Daoy (cell line): ENCODE data around the gene DHRSX. TPM values are rescaled to one million over a fixed set of nuclear protein-coding genes. Genes with fewer than 3 reads are reported as not detected.
"Not testable (repeated sequence)": the region's sequence is repeated elsewhere in the genome, so short reads cannot be mapped to it uniquely, and the experiment has no call there.

Experiments used
- DNase-seq: peaks from one replicate; pipeline ENCODE4 v3.0.0-alpha.2; 2015; ENCODE audit warnings: low read depth
- total RNA-seq: library from RNA; depleted of rRNA; stranded (reverse); fragments of >200 nt; shearing (Covaris generic); gene quantifications from 2 replicates; pipeline ENCODE4 v1.2.3, GENCODE V29; 2014

The DHRSX gene
- total RNA-seq, 1 experiment from 2014 or later, result 12.3 TPM

DNA sequence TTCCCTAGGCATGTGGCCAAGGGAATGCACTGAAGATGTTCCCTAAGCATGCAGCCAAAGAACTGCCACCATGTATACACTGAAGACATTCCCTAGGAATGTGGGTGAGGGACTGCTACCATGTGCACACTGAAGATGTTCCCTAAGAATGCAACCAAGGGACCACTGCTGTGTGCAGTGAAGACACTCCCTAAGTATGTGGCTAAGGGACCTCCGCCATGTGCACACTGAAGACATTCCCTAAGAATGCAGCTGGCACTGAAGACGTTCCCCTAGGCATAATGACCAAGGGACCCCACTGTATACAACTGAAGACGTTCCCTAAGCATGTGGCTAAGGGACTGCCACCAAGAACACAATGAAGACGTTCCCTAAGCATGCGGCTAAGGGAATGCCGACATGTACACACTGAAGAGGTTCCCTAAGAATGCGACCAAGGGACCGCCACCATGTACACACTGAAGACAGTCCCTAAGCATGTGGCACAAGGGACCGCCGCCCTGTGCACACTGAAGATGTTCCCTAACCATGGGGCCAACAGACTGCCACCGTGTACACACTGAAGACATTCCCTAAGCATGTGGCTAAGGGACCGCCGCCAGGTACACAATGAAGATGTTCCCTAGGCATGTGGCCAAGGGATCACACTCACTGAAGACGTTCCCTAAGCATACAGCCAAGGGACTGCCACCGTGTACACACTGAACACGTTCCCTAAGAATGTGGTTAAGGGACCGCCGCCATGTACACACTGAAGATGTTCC lies 25.6 kb downstream of the DHRSX start:
- DNase-seq, result no peak

DNA sequence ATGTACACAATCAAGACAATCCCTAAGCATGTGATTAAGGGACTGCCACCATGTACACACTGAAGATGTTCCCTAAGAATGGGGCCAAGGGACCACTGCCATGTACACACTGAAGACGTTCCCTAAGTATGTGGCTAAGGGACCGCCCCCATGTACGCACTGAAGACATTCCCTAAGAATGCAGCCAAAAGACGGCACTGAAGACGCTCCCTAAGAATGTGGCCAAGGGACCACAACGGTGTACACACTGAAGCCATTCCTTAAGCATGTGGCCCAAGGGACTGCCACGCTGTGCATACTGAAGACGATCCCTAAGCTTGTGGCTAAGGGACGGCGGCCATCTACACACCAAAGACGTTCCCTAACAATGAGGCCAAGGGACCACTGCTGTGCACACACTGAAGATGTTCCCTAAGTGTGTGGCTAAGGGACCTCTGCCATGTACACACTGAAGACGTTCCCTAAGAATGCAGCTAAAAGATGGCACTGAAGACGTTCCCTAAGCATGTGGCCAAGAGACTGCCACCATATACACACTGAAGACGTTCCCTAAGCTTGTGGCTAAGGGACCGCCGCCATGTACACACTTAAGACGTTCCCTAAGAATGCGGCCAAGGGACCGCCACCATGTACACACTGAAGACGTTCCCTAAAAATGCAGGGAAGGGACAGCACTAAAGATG lies 26.4 kb downstream of the DHRSX start:
- DNase-seq, result no peak

GRCh38 chrX:2473064-2473463 lies 27.7 kb downstream of the DHRSX start:
- DNase-seq, result not testable (repeated sequence)

DNA sequence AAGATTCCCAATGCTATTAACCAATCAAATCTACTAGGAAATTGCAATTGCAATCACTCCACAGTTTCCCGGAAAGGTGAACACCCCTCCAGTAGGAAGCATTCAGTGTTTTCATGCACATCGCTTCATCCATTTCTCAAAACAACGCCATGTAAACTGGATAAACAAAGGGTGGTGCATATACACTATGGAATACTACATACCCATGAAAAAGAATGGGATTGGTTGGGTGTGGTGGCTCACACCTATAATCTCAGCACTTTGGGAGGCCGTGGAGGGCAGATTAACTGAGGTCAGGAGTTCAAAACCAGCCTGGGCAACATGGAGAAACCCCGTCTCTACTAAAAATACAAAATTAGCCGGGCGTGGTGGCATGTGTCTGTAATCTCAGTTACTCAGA lies 29.1 kb downstream of the DHRSX start:
- DNase-seq, result no peak

DNA sequence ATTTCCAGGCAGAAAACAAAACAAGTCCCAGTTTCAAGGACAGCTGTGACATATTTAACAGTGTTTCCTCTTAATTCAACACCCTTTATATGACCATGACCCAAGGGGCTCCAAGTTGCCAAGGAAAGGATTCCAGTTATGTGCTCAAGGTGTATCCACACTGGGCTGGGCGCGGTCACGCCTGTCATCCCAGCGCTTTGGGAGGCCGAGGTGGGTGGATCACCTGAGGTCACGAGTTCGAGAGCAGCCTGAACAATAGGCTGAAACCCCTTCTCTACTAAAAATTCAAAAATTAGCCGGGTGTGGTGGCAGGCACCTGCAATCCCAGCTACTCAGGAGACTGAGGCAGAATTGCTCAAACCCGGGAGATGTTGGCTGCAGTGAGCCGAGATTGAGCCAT lies 29.6 kb downstream of the DHRSX start:
- not testable (repeated sequence) for DNase-seq

DNA sequence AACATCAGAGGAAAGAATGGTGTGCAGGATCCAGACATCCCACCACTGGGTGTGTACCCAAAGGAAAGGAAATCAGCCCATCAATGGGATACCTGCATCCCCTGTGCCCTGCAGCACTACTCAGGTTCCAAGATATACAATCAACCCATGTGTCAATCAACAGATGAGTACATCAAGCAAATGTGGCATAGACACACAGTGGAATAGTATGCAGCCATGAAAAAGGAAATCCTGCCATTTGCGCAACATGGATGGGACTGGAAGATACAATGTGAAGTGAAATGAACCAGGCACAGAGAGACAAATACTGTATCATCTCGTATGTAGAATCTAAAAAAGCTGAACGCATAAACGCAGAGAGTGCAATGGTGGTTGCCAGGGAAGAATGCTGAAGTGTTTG lies 30.9 kb downstream of the DHRSX start:
- DNase-seq, result not testable (repeated sequence)

- no peak for DNase-seq
Measured at GRCh38 chrX:2469196-2469685, 31.5 kb downstream of the DHRSX start.

- no peak for DNase-seq
Measured at GRCh38 chrX:2468261-2469195, 32.2 kb downstream of the DHRSX start.

DNA sequence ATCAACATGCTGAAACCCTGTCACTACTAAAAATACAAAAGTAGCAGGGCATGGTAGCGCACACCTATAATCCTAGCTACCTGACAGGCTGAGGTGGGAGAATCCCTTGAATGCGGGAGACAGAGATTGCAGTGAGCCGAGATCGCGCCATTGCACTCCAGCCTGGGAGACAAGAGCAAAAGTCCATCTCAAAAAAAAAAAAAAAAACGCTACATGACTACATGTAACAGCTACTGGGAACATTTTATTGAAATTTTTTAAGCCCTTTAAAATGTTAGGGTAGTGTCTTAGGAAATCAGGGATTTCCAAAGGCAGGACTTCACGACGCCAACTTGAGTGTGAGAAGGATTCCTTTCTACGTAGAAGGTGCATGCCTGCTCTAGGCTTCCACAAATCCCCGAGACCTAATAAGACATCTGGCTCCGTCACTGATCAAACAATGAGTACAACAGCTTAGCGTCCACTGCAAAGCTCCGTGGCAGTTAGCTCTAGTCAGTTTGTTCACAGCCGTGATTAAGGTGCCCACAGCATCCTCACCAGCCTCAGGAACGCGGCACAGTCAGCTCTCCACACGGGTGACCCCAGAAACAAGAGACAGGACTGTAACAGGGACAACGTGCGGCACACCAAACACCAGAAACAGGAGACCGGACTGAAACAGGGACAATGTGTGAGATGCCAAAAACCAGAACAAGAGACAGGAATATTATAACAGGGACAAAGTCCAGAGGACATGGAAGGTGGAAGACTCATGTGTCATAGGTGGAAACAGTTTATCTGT lies 33.7 kb downstream of the DHRSX start:
- DNase-seq, result no peak

DNA sequence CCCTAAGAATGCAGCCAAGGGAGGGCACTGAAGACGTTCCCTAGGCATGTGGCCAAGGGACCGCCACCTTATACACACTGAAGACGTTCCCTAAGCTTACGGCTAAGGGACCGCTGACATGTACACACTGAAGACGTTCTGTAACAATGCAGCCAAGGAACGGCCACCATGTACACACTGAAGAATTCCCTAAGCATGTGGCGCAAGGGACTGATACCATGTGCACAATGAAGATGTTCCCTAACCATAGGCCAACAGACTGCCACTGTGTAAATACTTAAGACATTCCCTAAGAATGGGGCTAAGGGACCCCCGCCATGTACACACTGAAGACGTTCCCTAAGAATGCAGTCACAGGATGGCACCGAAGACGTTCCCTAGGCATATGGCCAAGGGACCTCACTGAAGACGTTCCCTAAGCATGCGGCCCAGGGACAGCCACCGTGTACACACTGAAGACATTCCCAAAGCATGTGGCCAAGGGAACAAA lies 36.1 kb downstream of the DHRSX start:
- DNase-seq, result no peak

- DNase-seq, result no peak
Measured at GRCh38 chrX:2463973-2464676, 36.7 kb downstream of the DHRSX start.

GRCh38 chrX:2463481-2463880 lies 37.3 kb downstream of the DHRSX start:
- not testable (repeated sequence) for DNase-seq

DNA sequence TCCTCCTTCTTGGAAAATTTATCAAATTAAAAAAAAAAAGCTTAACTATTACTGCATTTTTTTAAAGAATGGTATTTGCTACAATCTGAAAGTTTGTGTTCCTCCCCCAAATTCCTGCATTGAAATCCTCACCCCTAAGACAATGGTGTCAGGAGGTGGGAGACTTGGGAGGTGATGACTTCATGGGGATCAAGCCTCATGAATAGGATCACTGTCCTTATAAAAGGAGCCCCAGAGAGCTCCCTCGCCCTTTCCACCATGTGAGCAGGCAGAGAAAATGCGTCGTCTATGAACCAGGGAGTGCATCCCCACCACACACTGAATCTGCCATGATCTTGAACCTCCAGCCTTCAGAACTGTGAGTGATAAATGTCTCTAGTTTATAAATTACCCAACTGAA lies 38.0 kb downstream of the DHRSX start:
- no peak for DNase-seq

DNA sequence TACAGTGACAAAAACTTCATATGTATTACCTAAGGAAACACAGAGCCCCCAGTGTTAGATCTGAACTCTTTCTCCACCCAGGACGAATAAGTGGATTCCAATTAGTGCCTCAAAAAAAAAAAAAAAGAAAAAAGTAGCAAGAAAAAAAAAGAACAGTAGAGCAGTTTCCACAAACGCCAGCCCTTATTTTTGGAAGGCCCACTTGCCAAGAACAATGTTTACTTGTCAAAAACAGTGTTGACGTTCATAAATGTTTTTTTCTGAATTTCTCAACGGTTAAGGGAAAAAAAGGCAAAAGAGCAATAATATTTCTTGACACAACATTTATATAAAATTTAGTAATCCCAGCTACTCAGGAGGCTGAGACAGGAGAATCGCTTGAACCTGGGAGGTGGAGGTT lies 38.7 kb downstream of the DHRSX start:
- no peak for DNase-seq

GRCh38 chrX:2461711-2462016 lies 39.1 kb downstream of the DHRSX start:
- no peak for DNase-seq

DNA sequence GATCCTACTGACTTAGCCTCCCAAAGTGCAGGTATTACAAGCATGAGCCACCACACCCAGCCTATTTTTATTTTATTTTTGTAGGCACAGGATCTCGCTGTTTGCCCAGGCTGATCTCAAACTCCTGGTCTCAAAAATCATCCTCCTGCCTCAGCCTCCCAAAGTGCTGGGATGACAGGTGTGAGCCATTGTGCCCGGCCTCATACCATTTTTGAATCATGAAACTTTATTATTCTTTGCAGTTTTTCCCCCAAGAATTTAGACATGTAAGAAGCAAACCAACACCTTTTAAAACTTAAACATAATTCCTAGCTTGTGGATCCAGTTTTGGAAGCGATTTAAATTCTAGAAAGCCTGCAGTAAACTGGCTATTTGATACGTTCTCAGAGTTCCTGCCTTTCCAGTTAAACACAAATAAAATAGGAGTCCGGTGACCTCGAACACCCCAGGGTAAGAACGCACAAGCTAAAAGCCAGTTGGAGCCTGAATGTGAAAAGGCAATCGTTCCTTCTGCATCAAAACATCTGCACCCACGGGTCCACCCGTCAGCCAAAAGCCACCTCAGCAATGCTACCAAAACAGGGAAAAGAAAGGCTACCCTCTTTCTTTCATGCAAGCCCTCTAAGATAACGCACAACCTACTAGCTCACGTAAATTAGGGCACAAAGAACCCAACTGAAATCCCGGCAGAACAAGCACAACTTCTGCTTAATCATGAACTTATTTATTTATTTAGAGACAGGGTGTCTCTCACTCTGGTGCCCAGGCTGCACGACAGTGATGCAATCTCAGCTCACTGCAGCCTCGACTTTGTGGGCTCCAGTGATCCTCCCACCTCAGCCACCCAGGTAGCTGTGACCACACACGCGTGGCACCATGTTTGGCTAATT lies 39.7 kb downstream of the DHRSX start:
- DNase-seq, result not testable (repeated sequence)

GRCh38 chrX:2460048-2460447 lies 40.7 kb downstream of the DHRSX start:
- not testable (repeated sequence) for DNase-seq

- no peak for DNase-seq
Measured at GRCh38 chrX:2458309-2458708, 42.5 kb downstream of the DHRSX start.

GRCh38 chrX:2457289-2458133 lies 43.3 kb downstream of the DHRSX start:
- DNase-seq, result no peak
